Neutrophil (primary cell): ENCODE measurements around the gene EXOSC2.
"Not testable (repeated sequence)": the region's sequence is repeated elsewhere in the genome, so short reads cannot be mapped to it uniquely, and the experiment has no call there.

ENCODE experiments used
- H3K27ac ChIP-seq: fragments of 200-600 bp; sonication (generic); 2 replicates; pipeline ENCODE4 v1.5.1; 2016; ENCODE audit warnings: mild to moderate bottlenecking, moderate library complexity
- H3K27me3 ChIP-seq: fragments of 200-600 bp; sonication (generic); 2 replicates; pipeline ENCODE4 v1.6.0; 2016; ENCODE audit warnings: mild to moderate bottlenecking
- H3K36me3 ChIP-seq: fragments of 200-600 bp; sonication (generic); 2 replicates; pipeline ENCODE4 v1.5.1; 2017
- H3K4me1 ChIP-seq, 2 experiments: fragments of 200-600 bp in 1 of 2; sonication (generic) in 1 of 2; 1 replicate in 1 of 2; 2 replicates in 1 of 2; pipeline versions ENCODE4 v1.5.1 to v1.6.1; 2013 to 2016; ENCODE audit warnings: low read depth in 1 of 2, low read length in 1 of 2, mild to moderate bottlenecking in 1 of 2, moderate library complexity in 1 of 2; ENCODE audit not compliant: control insufficient read depth in 1 of 2, insufficient read depth in 1 of 2
- H3K4me3 ChIP-seq, 2 experiments: fragments of 200-600 bp in 1 of 2; sonication (generic) in 1 of 2; 1 replicate in 1 of 2; 2 replicates in 1 of 2; pipeline ENCODE4 v1.5.1; 2013 to 2016; ENCODE audit warnings: low read depth in 1 of 2, low read length in 1 of 2, mild to moderate bottlenecking in 1 of 2, moderate library complexity in 1 of 2
- H3K9me3 ChIP-seq: fragments of 200-600 bp; sonication (generic); 2 replicates; pipeline ENCODE4 v1.5.1; 2016
- CTCF ChIP-seq: fragments of 200-600 bp; sonication (generic); IDR thresholded peaks from 2 replicates; pipeline ENCODE4 v1.5.1; 2016; ENCODE audit warnings: antibody characterized with exemption

Gene EXOSC2

DNA sequence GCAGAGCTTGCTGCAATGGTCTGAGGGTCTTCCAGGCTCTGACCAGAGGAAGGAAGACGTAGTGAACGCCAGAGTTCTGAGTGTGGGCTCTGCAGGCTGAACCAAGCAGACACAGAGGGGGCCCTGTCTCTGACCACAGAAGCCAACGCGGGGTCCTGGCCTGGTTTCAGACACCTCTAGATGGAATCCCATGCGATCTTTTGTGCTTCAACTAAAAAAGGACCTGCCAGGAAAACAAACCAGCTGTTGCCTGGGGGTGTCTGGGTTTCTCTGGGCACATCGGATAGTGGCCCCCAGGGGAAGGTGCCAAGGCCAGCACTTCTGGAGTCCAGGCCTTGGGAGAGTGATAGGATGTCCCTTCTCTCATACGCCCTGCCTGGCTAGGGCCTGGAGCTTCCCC lies 16.3 kb upstream of the EXOSC2 start:
- peaks cover 75% of the 10 kb centered on the region for H3K27me3 ChIP-seq
- H3K4me1 ChIP-seq = peaks cover 7 to 14% of the 10 kb centered on the region in 2 experiments
- no peak overlapping the region for H3K27ac ChIP-seq
- H3K4me3 ChIP-seq = no peak overlapping the region
- TF ChIP-seq CTCF = no peak
- no peaks in the 10 kb centered on the region for H3K9me3 ChIP-seq
- no peaks in the 10 kb centered on the region for H3K36me3 ChIP-seq

DNA sequence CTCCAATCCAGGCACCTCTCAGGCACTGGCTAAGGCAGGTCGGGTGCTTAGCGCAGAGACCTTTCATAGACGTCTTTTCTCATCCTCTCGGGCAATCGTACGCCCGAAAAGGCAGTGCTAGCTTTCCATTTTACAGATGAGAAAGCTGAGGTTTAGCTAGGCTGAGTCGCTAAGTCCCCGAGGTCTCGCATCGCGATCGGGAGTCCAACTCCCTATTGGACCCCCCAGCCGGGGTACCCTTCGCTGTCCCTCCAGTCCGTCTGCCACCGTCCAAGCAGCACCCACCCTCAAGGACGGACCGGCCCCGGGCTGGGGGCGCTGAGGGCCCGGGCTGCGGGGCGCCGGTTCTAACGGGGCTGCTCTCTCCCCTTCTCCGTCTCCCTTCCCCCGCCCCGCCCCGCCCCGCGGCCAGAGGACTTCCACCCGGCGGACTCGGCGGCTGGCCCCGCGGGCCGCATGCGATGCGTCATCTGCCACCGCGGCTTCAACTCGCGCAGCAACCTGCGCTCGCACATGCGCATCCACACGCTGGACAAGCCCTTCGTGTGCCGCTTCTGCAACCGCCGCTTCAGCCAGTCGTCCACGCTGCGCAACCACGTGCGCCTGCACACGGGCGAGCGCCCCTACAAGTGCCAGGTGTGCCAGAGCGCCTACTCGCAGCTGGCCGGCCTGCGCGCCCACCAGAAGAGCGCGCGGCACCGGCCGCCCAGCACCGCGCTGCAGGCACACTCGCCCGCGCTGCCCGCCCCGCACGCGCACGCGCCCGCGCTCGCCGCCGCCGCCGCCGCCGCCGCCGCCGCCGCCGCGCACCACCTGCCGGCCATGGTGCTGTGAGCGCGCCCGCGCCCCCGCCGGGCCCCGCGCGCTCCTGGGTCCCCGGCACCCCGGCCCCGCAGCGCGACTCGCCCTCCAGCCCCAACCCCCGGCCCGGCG lies 12.5 kb upstream of the EXOSC2 start:
- peak overlapping the region; percentile 49 to 60 for H3K4me3 ChIP-seq

DNA sequence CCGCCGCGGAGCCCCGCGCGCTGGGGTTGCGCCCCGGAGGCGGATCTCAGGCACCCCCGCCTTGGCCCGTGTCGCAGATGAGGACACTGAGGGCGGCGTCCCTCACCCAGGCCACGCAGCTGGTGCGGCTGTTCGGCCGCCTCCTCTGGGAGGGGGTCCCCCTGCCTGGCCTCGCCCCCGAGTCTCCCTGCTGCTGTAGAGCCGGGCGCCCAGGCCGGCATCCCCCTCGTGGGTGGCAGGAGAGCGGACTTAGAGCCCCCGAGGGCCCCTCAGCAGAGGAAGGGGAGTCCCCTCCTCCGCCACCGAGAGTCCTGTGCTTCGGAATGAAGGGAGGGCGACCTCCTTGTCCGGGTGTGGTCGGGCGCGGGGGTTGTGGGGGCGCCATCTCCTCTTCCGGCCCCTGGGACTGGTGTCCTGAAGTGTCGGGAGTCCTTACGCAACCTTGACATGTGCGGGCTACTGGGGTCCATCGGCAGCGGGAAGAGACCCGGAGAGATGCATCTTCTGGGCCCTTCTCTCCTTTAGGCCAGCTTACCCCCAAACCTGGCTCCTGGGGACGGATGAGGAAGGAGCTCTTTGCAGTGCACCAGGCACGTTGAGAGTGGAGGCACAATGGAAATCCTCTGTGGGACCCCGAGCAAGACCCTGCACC lies 11.7 kb upstream of the EXOSC2 start:
- TF ChIP-seq CTCF = no peak
- H3K9me3 ChIP-seq = no peaks in the 10 kb centered on the region
- peaks cover 86% of the 10 kb centered on the region for H3K27me3 ChIP-seq
- H3K4me3 ChIP-seq = peak overlapping the region; percentile 34 to 57
- H3K4me1 ChIP-seq = peaks cover 10 to 17% of the 10 kb centered on the region in 2 experiments
- H3K36me3 ChIP-seq = no peaks in the 10 kb centered on the region
- no peak overlapping the region for H3K27ac ChIP-seq

More for the DNA sequence above, 12.5 kb upstream of the EXOSC2 start:
- Histone ChIP-seq H3K27me3 (peaks cover 88% of the 10 kb centered on the region), H3K27ac (no peak overlapping the region), H3K36me3 (no peaks in the 10 kb centered on the region), H3K4me1 (peaks cover 10 to 17% of the 10 kb centered on the region in 2 experiments), H3K9me3 (no peaks in the 10 kb centered on the region)
- TF ChIP-seq CTCF = no peak

DNA sequence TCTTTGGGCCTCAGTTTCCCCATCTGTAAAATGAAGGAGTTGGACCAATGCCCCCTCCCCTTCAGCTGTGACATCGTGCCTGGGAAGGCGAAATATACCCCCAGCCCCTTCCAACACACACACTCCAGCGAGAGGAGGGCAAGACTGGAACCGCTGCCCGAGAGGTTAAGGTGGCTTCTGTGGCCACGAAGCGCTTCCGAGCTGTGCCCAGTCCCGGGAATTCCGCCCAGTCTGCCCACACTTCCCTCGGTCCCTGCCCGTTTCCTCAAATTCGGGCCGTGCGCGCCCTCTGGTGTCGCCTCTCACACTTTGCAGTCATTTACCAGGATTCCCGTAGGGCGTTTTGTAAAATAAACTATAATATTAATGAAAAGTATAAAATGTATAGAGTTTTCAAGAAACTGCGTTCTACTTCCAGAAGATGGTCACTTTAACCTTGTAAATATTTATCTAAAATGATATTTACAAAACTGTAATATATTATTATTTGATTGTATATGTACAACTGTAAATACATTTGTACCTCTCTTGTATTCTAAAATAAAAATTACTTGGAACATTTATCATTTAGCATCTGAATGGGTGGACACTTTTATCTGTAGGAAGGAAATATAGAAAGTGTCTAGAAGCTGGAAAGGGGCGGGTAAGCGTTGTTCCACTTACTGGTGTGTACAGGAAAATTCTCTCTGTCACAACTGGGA lies 11.0 kb upstream of the EXOSC2 start:
- TF ChIP-seq CTCF = peak; percentile 79
- Histone ChIP-seq H3K4me1 (peaks cover 10 to 17% of the 10 kb centered on the region in 2 experiments), H3K36me3 (no peaks in the 10 kb centered on the region), H3K27me3 (peaks cover 86% of the 10 kb centered on the region), H3K9me3 (no peaks in the 10 kb centered on the region), H3K4me3 (peak overlapping the region; percentile 34 to 57), H3K27ac (no peak overlapping the region)

DNA sequence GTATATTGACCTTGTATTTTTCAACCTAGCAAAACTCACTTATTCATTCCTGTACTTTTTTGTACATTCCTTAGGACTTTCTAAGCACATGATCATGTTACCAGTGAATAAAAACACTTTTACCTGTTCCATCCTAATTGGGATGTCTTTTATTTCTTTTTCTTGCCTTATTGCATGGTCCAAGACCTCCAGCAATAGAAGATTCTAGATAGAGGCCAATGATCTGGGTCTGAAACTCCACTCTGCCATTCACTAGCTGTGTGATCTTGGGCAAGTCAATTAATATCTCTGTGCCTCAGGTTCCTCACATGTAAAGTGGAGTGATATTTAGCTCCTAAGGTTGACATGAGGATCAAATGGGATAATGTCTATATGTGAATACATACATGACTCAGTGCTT lies 8.5 kb upstream of the EXOSC2 start:
- H3K9me3 ChIP-seq = no peaks in the 10 kb centered on the region
- no peaks in the 10 kb centered on the region for H3K36me3 ChIP-seq
- H3K4me3 ChIP-seq = no peak overlapping the region
- H3K27me3 ChIP-seq = peaks cover 81% of the 10 kb centered on the region
- no peak for TF ChIP-seq CTCF
- no peak overlapping the region for H3K27ac ChIP-seq
- H3K4me1 ChIP-seq = peaks cover 10 to 17% of the 10 kb centered on the region in 2 experiments

GRCh38 chr9:130685945-130686344 lies 7.6 kb upstream of the EXOSC2 start:
- not testable (repeated sequence) for H3K36me3 ChIP-seq, H3K9me3 ChIP-seq, H3K4me3 ChIP-seq, H3K27ac ChIP-seq
- Histone ChIP-seq H3K27me3 (peaks cover 78% of the 10 kb centered on the region), H3K4me1 (peaks cover 10 to 15% of the 10 kb centered on the region in 2 experiments)
